ENCODE data around the gene HOMEZ. TPM values are rescaled to one million over a fixed set of nuclear protein-coding genes. Genes with fewer than 3 reads are reported as not detected.

The HOMEZ gene
- total and polyA plus RNA-seq, 2 experiments from 2014 or later = 5.3 to 7.9 TPM

DNA sequence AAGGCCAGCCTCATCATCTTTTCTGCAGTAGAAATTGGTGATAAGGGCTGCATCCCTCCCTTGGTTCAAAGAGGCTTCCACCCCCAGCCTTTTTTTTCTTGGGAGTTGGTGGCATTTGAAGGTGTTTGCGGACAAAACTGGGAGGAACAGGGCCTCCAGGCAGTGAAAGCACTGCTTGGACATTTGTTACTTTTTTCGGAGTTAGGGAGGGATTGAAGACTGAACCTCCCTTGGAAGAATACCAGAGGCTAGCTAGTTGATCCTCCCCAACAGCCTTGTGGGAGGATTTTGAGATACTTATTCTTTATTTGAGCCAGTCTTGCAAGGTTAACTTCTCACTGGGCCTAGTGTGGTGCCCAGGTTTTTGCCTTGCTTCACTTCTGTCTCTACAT lies 38.5 kb upstream of the HOMEZ start:
- Histone ChIP-seq H3K79me2 (replicated peaks; ENCODE audit: insufficient read depth) (peaks cover 21% of the 10 kb centered on the region), H3K4me1 (ENCODE audit: insufficient read depth) (peaks cover 10% of the 10 kb centered on the region), H3K4me2 (no peak overlapping the region), H3K36me3 (ENCODE audit: insufficient read depth) (peaks cover 28% of the 10 kb centered on the region), H2AFZ (no peak overlapping the region), H3K27ac (ENCODE audit: low read depth) (peak overlapping the region; percentile 28; the same call in 1 of the 2 replicates), H3K27me3 (ENCODE audit: insufficient read depth) (no peaks in the 10 kb centered on the region), H3K9me2 (ENCODE audit: insufficient read depth) (peaks cover 7% of the 10 kb centered on the region; the same call in 1 of the 2 replicates), H3F3A (replicated peaks; ENCODE audit: low read depth) (peaks cover 41% of the 10 kb centered on the region), H4K20me1 (replicated peaks; ENCODE audit: insufficient read depth) (peaks cover 9% of the 10 kb centered on the region; the same call in 1 of the 2 replicates), H3K4me3 (no peak overlapping the region)
- peaks cover 26% of the 10 kb centered on the region for H3K4me1 Mint-ChIP-seq
- DNase-seq (ENCODE audit: low spot score) = no peak
- TF ChIP-seq, protein P1, sequence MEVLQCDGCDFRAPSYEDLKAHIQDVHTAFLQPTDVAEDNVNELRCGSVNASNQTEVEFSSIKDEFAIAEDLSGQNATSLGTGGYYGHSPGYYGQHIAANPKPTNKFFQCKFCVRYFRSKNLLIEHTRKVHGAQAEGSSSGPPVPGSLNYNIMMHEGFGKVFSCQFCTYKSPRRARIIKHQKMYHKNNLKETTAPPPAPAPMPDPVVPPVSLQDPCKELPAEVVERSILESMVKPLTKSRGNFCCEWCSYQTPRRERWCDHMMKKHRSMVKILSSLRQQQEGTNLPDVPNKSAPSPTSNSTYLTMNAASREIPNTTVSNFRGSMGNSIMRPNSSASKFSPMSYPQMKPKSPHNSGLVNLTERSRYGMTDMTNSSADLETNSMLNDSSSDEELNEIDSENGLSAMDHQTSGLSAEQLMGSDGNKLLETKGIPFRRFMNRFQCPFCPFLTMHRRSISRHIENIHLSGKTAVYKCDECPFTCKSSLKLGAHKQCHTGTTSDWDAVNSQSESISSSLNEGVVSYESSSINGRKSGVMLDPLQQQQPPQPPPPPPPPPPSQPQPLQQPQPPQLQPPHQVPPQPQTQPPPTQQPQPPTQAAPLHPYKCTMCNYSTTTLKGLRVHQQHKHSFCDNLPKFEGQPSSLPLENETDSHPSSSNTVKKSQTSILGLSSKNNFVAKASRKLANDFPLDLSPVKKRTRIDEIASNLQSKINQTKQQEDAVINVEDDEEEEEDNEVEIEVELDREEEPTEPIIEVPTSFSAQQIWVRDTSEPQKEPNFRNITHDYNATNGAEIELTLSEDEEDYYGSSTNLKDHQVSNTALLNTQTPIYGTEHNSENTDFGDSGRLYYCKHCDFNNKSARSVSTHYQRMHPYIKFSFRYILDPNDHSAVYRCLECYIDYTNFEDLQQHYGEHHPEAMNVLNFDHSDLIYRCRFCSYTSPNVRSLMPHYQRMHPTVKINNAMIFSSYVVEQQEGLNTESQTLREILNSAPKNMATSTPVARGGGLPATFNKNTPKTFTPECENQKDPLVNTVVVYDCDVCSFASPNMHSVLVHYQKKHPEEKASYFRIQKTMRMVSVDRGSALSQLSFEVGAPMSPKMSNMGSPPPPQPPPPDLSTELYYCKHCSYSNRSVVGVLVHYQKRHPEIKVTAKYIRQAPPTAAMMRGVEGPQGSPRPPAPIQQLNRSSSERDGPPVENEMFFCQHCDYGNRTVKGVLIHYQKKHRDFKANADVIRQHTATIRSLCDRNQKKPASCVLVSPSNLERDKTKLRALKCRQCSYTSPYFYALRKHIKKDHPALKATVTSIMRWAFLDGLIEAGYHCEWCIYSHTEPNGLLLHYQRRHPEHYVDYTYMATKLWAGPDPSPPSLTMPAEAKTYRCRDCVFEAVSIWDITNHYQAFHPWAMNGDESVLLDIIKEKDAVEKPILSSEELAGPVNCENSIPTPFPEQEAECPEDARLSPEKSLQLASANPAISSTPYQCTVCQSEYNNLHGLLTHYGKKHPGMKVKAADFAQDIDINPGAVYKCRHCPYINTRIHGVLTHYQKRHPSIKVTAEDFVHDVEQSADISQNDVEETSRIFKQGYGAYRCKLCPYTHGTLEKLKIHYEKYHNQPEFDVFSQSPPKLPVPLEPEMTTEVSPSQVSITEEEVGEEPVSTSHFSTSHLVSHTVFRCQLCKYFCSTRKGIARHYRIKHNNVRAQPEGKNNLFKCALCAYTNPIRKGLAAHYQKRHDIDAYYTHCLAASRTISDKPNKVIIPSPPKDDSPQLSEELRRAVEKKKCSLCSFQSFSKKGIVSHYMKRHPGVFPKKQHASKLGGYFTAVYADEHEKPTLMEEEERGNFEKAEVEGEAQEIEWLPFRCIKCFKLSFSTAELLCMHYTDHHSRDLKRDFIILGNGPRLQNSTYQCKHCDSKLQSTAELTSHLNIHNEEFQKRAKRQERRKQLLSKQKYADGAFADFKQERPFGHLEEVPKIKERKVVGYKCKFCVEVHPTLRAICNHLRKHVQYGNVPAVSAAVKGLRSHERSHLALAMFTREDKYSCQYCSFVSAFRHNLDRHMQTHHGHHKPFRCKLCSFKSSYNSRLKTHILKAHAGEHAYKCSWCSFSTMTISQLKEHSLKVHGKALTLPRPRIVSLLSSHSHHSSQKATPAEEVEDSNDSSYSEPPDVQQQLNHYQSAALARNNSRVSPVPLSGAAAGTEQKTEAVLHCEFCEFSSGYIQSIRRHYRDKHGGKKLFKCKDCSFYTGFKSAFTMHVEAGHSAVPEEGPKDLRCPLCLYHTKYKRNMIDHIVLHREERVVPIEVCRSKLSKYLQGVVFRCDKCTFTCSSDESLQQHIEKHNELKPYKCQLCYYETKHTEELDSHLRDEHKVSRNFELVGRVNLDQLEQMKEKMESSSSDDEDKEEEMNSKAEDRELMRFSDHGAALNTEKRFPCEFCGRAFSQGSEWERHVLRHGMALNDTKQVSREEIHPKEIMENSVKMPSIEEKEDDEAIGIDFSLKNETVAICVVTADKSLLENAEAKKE (CRISPR knock-in tag; IDR thresholded peaks at IDR 0.05) = no peak
- TF ChIP-seq, protein P2, sequence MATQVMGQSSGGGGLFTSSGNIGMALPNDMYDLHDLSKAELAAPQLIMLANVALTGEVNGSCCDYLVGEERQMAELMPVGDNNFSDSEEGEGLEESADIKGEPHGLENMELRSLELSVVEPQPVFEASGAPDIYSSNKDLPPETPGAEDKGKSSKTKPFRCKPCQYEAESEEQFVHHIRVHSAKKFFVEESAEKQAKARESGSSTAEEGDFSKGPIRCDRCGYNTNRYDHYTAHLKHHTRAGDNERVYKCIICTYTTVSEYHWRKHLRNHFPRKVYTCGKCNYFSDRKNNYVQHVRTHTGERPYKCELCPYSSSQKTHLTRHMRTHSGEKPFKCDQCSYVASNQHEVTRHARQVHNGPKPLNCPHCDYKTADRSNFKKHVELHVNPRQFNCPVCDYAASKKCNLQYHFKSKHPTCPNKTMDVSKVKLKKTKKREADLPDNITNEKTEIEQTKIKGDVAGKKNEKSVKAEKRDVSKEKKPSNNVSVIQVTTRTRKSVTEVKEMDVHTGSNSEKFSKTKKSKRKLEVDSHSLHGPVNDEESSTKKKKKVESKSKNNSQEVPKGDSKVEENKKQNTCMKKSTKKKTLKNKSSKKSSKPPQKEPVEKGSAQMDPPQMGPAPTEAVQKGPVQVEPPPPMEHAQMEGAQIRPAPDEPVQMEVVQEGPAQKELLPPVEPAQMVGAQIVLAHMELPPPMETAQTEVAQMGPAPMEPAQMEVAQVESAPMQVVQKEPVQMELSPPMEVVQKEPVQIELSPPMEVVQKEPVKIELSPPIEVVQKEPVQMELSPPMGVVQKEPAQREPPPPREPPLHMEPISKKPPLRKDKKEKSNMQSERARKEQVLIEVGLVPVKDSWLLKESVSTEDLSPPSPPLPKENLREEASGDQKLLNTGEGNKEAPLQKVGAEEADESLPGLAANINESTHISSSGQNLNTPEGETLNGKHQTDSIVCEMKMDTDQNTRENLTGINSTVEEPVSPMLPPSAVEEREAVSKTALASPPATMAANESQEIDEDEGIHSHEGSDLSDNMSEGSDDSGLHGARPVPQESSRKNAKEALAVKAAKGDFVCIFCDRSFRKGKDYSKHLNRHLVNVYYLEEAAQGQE (IDR thresholded peaks at IDR 0.05; ENCODE audit: unreplicated experiment) = no peak
- TF ChIP-seq EZH2phosphoT487 (IDR thresholded peaks at IDR 0.05; ENCODE audit: unreplicated experiment) (no peak), ZNF331 (CRISPR knock-in tag; IDR thresholded peaks at IDR 0.05; ENCODE audit: low read depth) (no peak), POLR2AphosphoS5 (IDR thresholded peaks at IDR 0.05; ENCODE audit: low read depth) (no peak), EZH2 (IDR thresholded peaks at IDR 0.05; ENCODE audit: low read depth, unreplicated experiment) (no peak), JUNB (IDR thresholded peaks at IDR 0.05; ENCODE audit: unreplicated experiment) (no peak)
- peaks cover 45% of the 10 kb centered on the region for H3K36me3 Mint-ChIP-seq (ENCODE audit: low read depth)
- peaks cover 11% of the 10 kb centered on the region for H3K27me3 Mint-ChIP-seq (ENCODE audit: insufficient read depth, low read depth, poor library complexity)
- H3K4me3 Mint-ChIP-seq = no peak overlapping the region
- no peaks in the 10 kb centered on the region for H3K9me3 Mint-ChIP-seq
- ATAC-seq = no peak
- H3K27ac Mint-ChIP-seq = no peak overlapping the region; the same call in 1 of the 2 replicates
